Right lobe of liver (tissue), 4 donors: ENCODE measurements around the gene MTRR.

Source experiments
- POLR2A ChIP-seq: fragments of 450-650 bp; IDR thresholded peaks from one replicate; pipeline ENCODE4 v1.6.1; 2017; ENCODE audit warnings: antibody characterized with exemption, mild to moderate bottlenecking
- TF ChIP-seq, protein P1 (sequence below), 4 donors: fragments of 200-600 bp in 3 of 4; fragments of 450-650 bp in 1 of 4; IDR thresholded peaks; one replicate each; pipeline versions ENCODE4 v1.5.1 to v1.8.0; 2016 to 2022; ENCODE audit warnings: antibody characterized with exemption in 4 of 4, mild to moderate bottlenecking in 2 of 4
- donor health status: DM: no; HTN: no; CAD: no.
- donor health status: DM: no; HTN: no; CAD: no.
- donor health status: DM: no; HTN: yes; CAD: no.

- TF ChIP-seq POLR2A = no peak
- TF ChIP-seq, protein P1, sequence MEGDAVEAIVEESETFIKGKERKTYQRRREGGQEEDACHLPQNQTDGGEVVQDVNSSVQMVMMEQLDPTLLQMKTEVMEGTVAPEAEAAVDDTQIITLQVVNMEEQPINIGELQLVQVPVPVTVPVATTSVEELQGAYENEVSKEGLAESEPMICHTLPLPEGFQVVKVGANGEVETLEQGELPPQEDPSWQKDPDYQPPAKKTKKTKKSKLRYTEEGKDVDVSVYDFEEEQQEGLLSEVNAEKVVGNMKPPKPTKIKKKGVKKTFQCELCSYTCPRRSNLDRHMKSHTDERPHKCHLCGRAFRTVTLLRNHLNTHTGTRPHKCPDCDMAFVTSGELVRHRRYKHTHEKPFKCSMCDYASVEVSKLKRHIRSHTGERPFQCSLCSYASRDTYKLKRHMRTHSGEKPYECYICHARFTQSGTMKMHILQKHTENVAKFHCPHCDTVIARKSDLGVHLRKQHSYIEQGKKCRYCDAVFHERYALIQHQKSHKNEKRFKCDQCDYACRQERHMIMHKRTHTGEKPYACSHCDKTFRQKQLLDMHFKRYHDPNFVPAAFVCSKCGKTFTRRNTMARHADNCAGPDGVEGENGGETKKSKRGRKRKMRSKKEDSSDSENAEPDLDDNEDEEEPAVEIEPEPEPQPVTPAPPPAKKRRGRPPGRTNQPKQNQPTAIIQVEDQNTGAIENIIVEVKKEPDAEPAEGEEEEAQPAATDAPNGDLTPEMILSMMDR (IDR thresholded peaks at IDR 0.05) = no peak
These were observed 10.9 kb upstream of the MTRR start for GRCh38 chr5:7857926-7858632.
